Measurements from ENCODE around the gene ULK3. TPM values are rescaled to one million over a fixed set of nuclear protein-coding genes. Genes with fewer than 3 reads are reported as not detected.

The ULK3 gene
- total RNA-seq, 4 donors from 2014 or later, result 53.3 to 113 (median 60.9) TPM

- peaks cover 0 to 10% (median 0%) of the 10 kb centered on the region in 3 donors for H3K36me3 ChIP-seq
- H3K4me1 ChIP-seq, result peaks cover 51 to 76% (median 60%) of the 10 kb centered on the region in 3 donors
- 86 to 89% methylated on average over 6 of the region's 6 CpGs for WGBS, 2 donors
- H3K27me3 ChIP-seq, result no peaks in the 10 kb centered on the region
- no peaks in the 10 kb centered on the region for H3K9me3 ChIP-seq
- intact Hi-C loops (cut with DNase I), result no loop called here
- no peak overlapping the region for H3K4me3 ChIP-seq
- peak overlapping the region; percentile 63 to 97 (median 95) for H3K27ac ChIP-seq
- TF ChIP-seq POLR2A (IDR thresholded peaks at IDR 0.05), result no peak
- TF ChIP-seq CTCF (IDR thresholded peaks at IDR 0.05), result no peak
- DNase-seq, result no peak
Measured at GRCh38 chr15:74864296-74864695, 21.3 kb upstream of the ULK3 start.

GRCh38 chr15:74863239-74864056 lies 20.5 kb upstream of the ULK3 start:
- no peak for TF ChIP-seq CTCF (IDR thresholded peaks at IDR 0.05)
- TF ChIP-seq POLR2A (IDR thresholded peaks at IDR 0.05), result no peak
- Histone ChIP-seq H3K27ac (peak overlapping the region; percentile 35 to 97 (median 95)), H3K4me1 (peaks cover 42 to 74% (median 52%) of the 10 kb centered on the region in 3 donors), H3K27me3 (no peaks in the 10 kb centered on the region), H3K9me3 (no peaks in the 10 kb centered on the region), H3K4me3 (no peak overlapping the region), H3K36me3 (peaks cover 0 to 11% (median 0%) of the 10 kb centered on the region in 3 donors)
- 61 to 62% methylated on average over 8 to 11 of the region's 11 CpGs for WGBS, 2 donors
- no peak for DNase-seq
- intact Hi-C loops (cut with DNase I), result no loop called here

GRCh38 chr15:74858369-74858740 lies 15.4 kb upstream of the ULK3 start:
- no peak for DNase-seq
- TF ChIP-seq POLR2A (IDR thresholded peaks at IDR 0.05) (no peak), CTCF (IDR thresholded peaks at IDR 0.05) (no peak)
- intact Hi-C loops (cut with DNase I), result no loop called here
- Histone ChIP-seq H3K9me3 (no peaks in the 10 kb centered on the region), H3K36me3 (peaks cover 8 to 35% (median 9%) of the 10 kb centered on the region in 3 donors), H3K4me3 (no peak overlapping the region), H3K4me1 (peaks cover 4 to 51% (median 11%) of the 10 kb centered on the region in 3 donors), H3K27ac (peak overlapping the region in 1 of 4 donors; percentile 34), H3K27me3 (no peaks in the 10 kb centered on the region)
- WGBS, 2 donors, result 76% methylated on average over 4 of the region's 4 CpGs

- H3K27me3 ChIP-seq, result no peaks in the 10 kb centered on the region
- H3K9me3 ChIP-seq, result no peaks in the 10 kb centered on the region
- intact Hi-C loops (cut with DNase I), result no loop called here
- no peak overlapping the region for H3K4me3 ChIP-seq
- H3K4me1 ChIP-seq, result peaks cover 4 to 46% (median 6%) of the 10 kb centered on the region in 3 donors
- WGBS, 2 donors, result 51 to 70% methylated on average over 6 of the region's 9 CpGs
- no peak for DNase-seq
- H3K36me3 ChIP-seq, result peaks cover 13 to 40% (median 14%) of the 10 kb centered on the region in 3 donors
- peak overlapping the region in 2 of 4 donors; percentile 16 to 34 for H3K27ac ChIP-seq
- TF ChIP-seq POLR2A (IDR thresholded peaks at IDR 0.05) (no peak), CTCF (IDR thresholded peaks at IDR 0.05) (no peak)
Measured at GRCh38 chr15:74857671-74858368, 14.9 kb upstream of the ULK3 start.

Measured in esophagus squamous epithelium (tissue), 5 donors.